Measurements from ENCODE around the gene TSPAN14. TPM values are rescaled to one million over a fixed set of nuclear protein-coding genes. Genes with fewer than 3 reads are reported as not detected.

TSPAN14 gene
- total RNA-seq, 1 donor from 2014 or later: 57.4 TPM

Other genes with a start within 250 kb of the TSPAN14 start
- gene ANXA11, start 248.8 kb upstream of the TSPAN14 start, total RNA-seq: 98.0 to 139 TPM (median 133 TPM) in 3 replicates
- gene MAT1A, start 164.7 kb upstream of the TSPAN14 start, total RNA-seq: not detected in 3 replicates
- gene DYDC1, start 97.6 kb upstream of the TSPAN14 start, total RNA-seq: not detected in 3 replicates
- gene DYDC2, start 97.5 kb upstream of the TSPAN14 start, total RNA-seq: not detected in 3 replicates
- 47.4 to 86.9 TPM (median 83.9 TPM) in 3 replicates for gene PRXL2A, start 45.8 kb upstream of the TSPAN14 start, total RNA-seq
- 0.07 TPM in 1 of 3 replicates, not detected in the others for gene SH2D4B, start 83.6 kb downstream of the TSPAN14 start, total RNA-seq